Ishikawa (cell line): ENCODE measurements around the gene NANS.

Experiments
- CEBPB ChIP-seq: IDR thresholded peaks from 2 replicates; pipeline ENCODE4 v1.6.1; 2012
- CREB1 ChIP-seq: IDR thresholded peaks from 2 replicates; pipeline ENCODE4 v1.6.1; 2012; ENCODE audit warnings: low read depth
- EGR1 ChIP-seq: IDR thresholded peaks from 2 replicates; pipeline ENCODE4 v1.6.1; 2012
- EP300 ChIP-seq: IDR thresholded peaks from 2 replicates; pipeline ENCODE4 v1.6.1; 2012; ENCODE audit warnings: borderline replicate concordance
- FOXM1 ChIP-seq: IDR thresholded peaks from 2 replicates; pipeline ENCODE4 v1.6.1; 2012; ENCODE audit warnings: low read depth, borderline replicate concordance
- NFIC ChIP-seq: IDR thresholded peaks from 2 replicates; pipeline ENCODE4 v1.6.1; 2012
- RAD21 ChIP-seq: IDR thresholded peaks from 2 replicates; pipeline ENCODE4 v1.6.1; 2012; ENCODE audit warnings: low read depth
- TAF1 ChIP-seq: IDR thresholded peaks from 2 replicates; pipeline ENCODE4 v1.6.1; 2012; ENCODE audit warnings: low read depth, mild to moderate bottlenecking
- TCF12 ChIP-seq: IDR thresholded peaks from 2 replicates; pipeline ENCODE4 v1.6.1; 2012; ENCODE audit warnings: low read depth
- TEAD4 ChIP-seq: IDR thresholded peaks from 2 replicates; pipeline ENCODE4 v1.6.1; 2012
- YY1 ChIP-seq: IDR thresholded peaks from 2 replicates; pipeline ENCODE4 v1.6.1; 2012; ENCODE audit warnings: low read depth
- ZBTB7A ChIP-seq: IDR thresholded peaks from 2 replicates; pipeline ENCODE4 v1.6.1; 2012; ENCODE audit warnings: low read depth
- TF ChIP-seq, protein P1 (sequence below): IDR thresholded peaks from 2 replicates; pipeline ENCODE4 v1.6.1; 2012
- TF ChIP-seq, protein P2 (sequence below): IDR thresholded peaks from 2 replicates; pipeline ENCODE4 v1.6.1; 2012; ENCODE audit warnings: low read depth, mild to moderate bottlenecking
- TF ChIP-seq, protein P3 (sequence below): IDR thresholded peaks from 2 replicates; pipeline ENCODE4 v1.6.1; 2012

NANS gene

DNA sequence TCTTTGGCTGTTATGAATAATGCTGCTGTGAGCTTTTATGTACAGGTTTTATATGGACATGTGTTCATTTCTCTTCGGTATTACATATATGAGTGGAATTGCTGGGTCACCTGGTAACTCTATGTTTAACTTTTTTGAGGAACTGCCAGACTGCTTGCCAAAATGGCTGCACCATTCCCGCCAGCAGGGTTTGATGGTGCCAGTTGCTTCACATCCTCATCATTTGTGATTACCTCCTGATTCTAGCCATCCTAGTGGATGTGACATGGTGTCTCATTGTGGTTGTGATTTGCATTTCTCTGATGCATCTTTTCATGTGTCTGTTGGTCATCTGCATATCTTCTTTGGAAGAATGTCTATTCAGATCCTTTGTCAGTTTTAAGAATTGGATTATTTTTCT is 10.7 kb downstream of the NANS start:
- no peak for TF ChIP-seq ZBTB7A
- no peak for TF ChIP-seq FOXM1
- TF ChIP-seq TEAD4, result no peak
- TF ChIP-seq, protein P1, sequence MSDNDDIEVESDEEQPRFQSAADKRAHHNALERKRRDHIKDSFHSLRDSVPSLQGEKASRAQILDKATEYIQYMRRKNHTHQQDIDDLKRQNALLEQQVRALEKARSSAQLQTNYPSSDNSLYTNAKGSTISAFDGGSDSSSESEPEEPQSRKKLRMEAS, result no peak
- TF ChIP-seq RAD21, result no peak
- TF ChIP-seq TAF1, result no peak
- TF ChIP-seq, protein P2, sequence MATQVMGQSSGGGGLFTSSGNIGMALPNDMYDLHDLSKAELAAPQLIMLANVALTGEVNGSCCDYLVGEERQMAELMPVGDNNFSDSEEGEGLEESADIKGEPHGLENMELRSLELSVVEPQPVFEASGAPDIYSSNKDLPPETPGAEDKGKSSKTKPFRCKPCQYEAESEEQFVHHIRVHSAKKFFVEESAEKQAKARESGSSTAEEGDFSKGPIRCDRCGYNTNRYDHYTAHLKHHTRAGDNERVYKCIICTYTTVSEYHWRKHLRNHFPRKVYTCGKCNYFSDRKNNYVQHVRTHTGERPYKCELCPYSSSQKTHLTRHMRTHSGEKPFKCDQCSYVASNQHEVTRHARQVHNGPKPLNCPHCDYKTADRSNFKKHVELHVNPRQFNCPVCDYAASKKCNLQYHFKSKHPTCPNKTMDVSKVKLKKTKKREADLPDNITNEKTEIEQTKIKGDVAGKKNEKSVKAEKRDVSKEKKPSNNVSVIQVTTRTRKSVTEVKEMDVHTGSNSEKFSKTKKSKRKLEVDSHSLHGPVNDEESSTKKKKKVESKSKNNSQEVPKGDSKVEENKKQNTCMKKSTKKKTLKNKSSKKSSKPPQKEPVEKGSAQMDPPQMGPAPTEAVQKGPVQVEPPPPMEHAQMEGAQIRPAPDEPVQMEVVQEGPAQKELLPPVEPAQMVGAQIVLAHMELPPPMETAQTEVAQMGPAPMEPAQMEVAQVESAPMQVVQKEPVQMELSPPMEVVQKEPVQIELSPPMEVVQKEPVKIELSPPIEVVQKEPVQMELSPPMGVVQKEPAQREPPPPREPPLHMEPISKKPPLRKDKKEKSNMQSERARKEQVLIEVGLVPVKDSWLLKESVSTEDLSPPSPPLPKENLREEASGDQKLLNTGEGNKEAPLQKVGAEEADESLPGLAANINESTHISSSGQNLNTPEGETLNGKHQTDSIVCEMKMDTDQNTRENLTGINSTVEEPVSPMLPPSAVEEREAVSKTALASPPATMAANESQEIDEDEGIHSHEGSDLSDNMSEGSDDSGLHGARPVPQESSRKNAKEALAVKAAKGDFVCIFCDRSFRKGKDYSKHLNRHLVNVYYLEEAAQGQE, result no peak
- no peak for TF ChIP-seq TCF12
- TF ChIP-seq YY1, result no peak
- no peak for TF ChIP-seq CREB1
- TF ChIP-seq EP300, result no peak
- no peak for TF ChIP-seq NFIC
- TF ChIP-seq, protein P3, sequence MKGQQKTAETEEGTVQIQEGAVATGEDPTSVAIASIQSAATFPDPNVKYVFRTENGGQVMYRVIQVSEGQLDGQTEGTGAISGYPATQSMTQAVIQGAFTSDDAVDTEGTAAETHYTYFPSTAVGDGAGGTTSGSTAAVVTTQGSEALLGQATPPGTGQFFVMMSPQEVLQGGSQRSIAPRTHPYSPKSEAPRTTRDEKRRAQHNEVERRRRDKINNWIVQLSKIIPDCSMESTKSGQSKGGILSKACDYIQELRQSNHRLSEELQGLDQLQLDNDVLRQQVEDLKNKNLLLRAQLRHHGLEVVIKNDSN, result no peak
- no peak for TF ChIP-seq CEBPB
- no peak for TF ChIP-seq EGR1

DNA sequence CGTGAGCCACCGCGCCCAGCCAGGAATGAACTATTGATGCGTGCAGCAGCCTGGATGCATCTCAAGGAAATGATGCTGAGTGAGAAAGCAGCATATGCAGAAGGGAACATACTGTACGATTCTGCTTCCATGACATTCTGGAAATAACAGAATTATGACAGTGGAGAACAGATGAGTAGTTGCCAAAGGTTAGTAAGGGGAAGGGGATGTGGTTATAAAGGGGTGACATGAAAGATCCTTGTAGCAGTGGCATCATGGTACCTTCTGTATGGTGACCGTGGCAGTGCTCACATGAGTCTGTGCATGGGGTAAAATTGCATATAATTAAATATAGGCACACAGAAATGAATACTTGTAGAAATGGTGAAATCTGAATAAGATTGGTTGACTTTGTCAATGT is 13.0 kb downstream of the NANS start:
- no peak for TF ChIP-seq ZBTB7A
- no peak for TF ChIP-seq TEAD4
- TF ChIP-seq, protein P3, result no peak
- no peak for TF ChIP-seq RAD21
- TF ChIP-seq CEBPB, result no peak
- TF ChIP-seq, protein P1, result no peak
- TF ChIP-seq NFIC, result no peak
- TF ChIP-seq EP300, result no peak
- no peak for TF ChIP-seq TAF1
- TF ChIP-seq TCF12, result no peak

DNA sequence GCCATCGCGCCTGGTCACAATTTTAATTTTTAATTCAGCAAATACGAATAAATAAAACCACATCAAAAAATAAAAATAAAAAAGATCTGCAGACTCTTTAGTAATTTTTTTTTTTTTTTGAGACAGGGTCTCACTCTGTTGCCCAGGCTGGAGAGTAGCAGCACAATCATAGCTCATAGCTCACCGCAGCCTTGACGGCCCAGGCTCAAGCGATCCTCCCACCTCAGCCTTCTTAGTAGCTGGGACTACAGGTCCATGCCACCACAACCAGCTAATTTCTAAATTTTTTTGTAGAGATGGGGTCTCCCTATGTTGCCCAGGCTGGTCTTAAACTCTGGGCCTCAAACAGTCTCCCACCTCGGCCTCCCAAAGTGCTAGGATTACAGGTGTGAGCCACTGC is 14.2 kb downstream of the NANS start:
- TF ChIP-seq, protein P2, result no peak
- TF ChIP-seq NFIC (no peak), ZBTB7A (no peak), TAF1 (no peak), CEBPB (no peak), EP300 (no peak), CREB1 (no peak), FOXM1 (no peak), YY1 (no peak), TEAD4 (no peak), EGR1 (no peak), RAD21 (no peak), TCF12 (no peak)
- TF ChIP-seq, protein P3, result no peak
- TF ChIP-seq, protein P1, result no peak

DNA sequence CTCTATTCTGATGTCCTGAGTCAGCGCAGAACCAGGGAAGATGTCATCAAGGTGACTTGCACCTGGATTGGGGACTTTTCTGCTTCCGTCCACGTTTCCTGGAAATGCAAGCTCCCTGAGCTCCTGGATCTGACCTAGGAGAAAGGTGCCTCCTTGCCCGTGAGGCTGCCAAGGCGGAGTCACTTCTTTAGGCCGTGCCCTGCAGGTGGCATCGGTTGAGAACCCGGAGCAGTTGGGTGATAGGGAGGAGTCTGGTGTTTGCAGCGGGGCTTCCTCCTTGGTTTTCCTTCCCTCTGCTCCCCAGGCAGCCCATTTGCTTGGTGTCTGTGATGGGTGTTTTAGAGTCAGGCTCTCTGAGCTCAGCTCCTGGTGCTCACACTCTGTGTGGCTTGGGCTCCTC is 15.2 kb downstream of the NANS start:
- no peak for TF ChIP-seq CREB1
- TF ChIP-seq TCF12, result no peak
- TF ChIP-seq, protein P1, result no peak
- no peak for TF ChIP-seq RAD21
- no peak for TF ChIP-seq EGR1
- no peak for TF ChIP-seq TAF1
- no peak for TF ChIP-seq YY1
- TF ChIP-seq CEBPB, result no peak
- TF ChIP-seq FOXM1, result no peak
- no peak for TF ChIP-seq TEAD4

DNA sequence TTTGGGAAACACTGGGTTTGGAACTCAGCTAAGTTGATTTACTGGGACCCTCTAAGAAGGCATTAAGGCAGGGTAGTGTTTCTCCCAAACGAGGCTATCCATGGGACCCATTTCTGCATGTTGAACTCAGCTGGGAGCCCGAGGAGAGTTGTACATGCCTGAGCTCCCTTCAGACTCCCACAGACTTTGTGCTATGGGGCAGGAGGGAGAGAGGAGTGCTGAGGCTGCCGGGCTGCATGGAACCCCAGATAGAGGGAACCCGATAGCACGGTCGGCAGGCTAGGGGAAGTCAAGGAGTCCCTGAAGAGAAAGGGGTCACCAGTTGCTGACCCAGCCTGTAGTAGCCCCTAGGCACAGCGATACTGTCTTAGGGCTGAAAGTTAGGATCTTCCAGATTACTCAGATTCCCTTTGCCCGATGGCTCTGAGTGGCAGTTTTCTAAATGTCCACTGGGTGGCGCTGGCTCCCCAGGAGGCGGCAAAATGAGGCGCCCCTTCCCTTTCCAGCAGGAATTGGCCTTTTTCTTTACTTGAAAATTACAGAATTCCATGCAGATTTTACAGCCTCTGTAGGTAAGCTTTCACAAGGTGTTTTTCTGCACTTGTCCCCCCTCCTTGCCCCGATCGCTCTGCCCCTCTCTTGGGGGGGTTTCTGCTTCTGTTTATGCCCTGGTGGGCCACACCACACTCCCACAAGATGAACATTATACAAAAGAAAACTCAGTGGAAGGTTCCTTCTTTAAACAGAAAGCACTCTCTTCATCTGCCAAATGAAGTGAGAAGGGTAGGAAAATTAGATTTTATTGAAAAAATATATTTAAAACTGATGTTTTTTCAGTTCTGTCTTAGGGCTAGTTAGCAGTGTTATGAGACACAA is 17.8 kb downstream of the NANS start:
- TF ChIP-seq TEAD4 (no peak), NFIC (no peak), FOXM1 (no peak), ZBTB7A (no peak), CREB1 (no peak), RAD21 (peak; percentile 84), EP300 (no peak), EGR1 (no peak)
